GM23338 (cell line): ENCODE data around the gene YPEL3.

Source experiments
- CTCF ChIP-seq, 2 experiments: fragments of 200-600 bp in 1 of 2; sonication (generic) in 1 of 2; conservative IDR thresholded peaks; 2 replicates each; pipeline versions ENCODE4 v1.5.1 to v1.6.1; 2016 to 2017; ENCODE audit warnings: antibody characterized with exemption in 2 of 2, low read depth in 2 of 2, mild to moderate bottlenecking in 2 of 2, moderate library complexity in 1 of 2
- EZH2 ChIP-seq: fragments of 200-600 bp; sonication (generic); IDR thresholded peaks from one replicate; pipeline ENCODE4 v1.8.0; 2017; ENCODE audit warnings: antibody characterized with exemption, mild to moderate bottlenecking, low read depth; ENCODE audit not compliant: unreplicated experiment
- POLR2AphosphoS5 ChIP-seq: IDR thresholded peaks from 2 replicates; pipeline ENCODE4 v1.6.1; 2016; ENCODE audit warnings: antibody characterized with exemption, low read depth
- REST ChIP-seq: IDR thresholded peaks from one replicate; pipeline ENCODE4 v1.6.1; 2018; ENCODE audit warnings: antibody characterized with exemption; ENCODE audit not compliant: unreplicated experiment

- TF ChIP-seq CTCF (conservative IDR thresholded peaks at IDR 0.05; ENCODE audit: low read depth in 2 of 2) = no peak
- no peak for TF ChIP-seq REST
- no peak for TF ChIP-seq EZH2
- no peak; the same call in 1 of the 2 replicates for TF ChIP-seq POLR2AphosphoS5
Observed at GRCh38 chr16:30122604-30123160, 26.7 kb upstream of the YPEL3 start.
